GM12878 (cell line): Measurements from ENCODE around the gene AKAP9. TPM values are rescaled to one million over a fixed set of nuclear protein-coding genes. Genes with fewer than 3 reads are reported as not detected.

Experiments used
- ATAC-seq: fragments of 200-7000 bp; cut with Tn5 transposase; 3 replicates; pipeline ENCODE4 v1.9.1; 2020; ENCODE audit warnings: mild to moderate bottlenecking, moderate library complexity
- BruUV-seq: library from RNA; stranded (reverse); fragments of 400-500 nt; replicated peaks from 2 replicates; lab custom pipeline; 2021; lab: Mats Ljungman, UMichigan
- CTCF ChIA-PET: fragments of 300-600 bp; sonication (Branson Sonifier 250); formaldehyde crosslinking; extraction: SDS; loops from one replicate; lab custom pipeline; 2021; ENCODE audit warnings: inconsistent platforms; lab: Yijun Ruan, JAX
- POLR2A ChIA-PET: fragments of 350-600 bp; formaldehyde crosslinking; extraction: SDS; loops from one replicate; lab custom pipeline; 2021; ENCODE audit warnings: inconsistent platforms; lab: Charles Lee
- RAD21 ChIA-PET: fragments of 300-600 bp; sonication (Branson Sonifier 250); formaldehyde crosslinking; loops from one replicate; lab custom pipeline; 2023; ENCODE audit warnings: antibody characterized with exemption; ENCODE audit not compliant: unreplicated experiment; lab: Charles Lee
- SMC1A ChIA-PET: fragments of 300-600 bp; sonication (Branson Sonifier 250); formaldehyde crosslinking; loops from one replicate; lab custom pipeline; 2023; ENCODE audit not compliant: unreplicated experiment, uncharacterized antibody; lab: Charles Lee
- DNase-seq: peaks from one replicate; pipeline ENCODE4 v3.0.0-alpha.2; 2011; ENCODE audit warnings: low read depth, low spot score
- FAIRE-seq: peaks from 3 replicates; lab custom pipeline; 2011; peaks lifted over from hg19 to GRCh38; lab: Jason Lieb, UNC
- H2AFZ ChIP-seq: 2 replicates; pipeline ENCODE4 v1.6.0; 2011; ENCODE audit warnings: low read depth, low read length, control low read depth; ENCODE audit not compliant: control insufficient read depth
- H3K27ac ChIP-seq: 2 replicates; pipeline ENCODE4 v1.5.1; 2011; ENCODE audit warnings: control low read depth; ENCODE audit not compliant: control insufficient read depth, insufficient read depth
- H3K27me3 ChIP-seq, 2 experiments: replicated peaks in 1 of 2; 2 replicates each; pipeline versions ENCODE4 v1.6.0 to v1.6.1; 2011; ENCODE audit warnings: low read length in 1 of 2; ENCODE audit not compliant: control insufficient read depth in 2 of 2, insufficient read depth in 2 of 2
- H3K36me3 ChIP-seq, 2 experiments: 2 replicates each; pipeline ENCODE4 v1.5.1; 2011; ENCODE audit warnings: low read length in 1 of 2; ENCODE audit not compliant: control insufficient read depth in 2 of 2, insufficient read depth in 2 of 2
- H3K4me1 ChIP-seq: 2 replicates; pipeline ENCODE4 v1.6.1; 2011; ENCODE audit warnings: mild to moderate bottlenecking, low read length, moderate library complexity, mixed read lengths; ENCODE audit not compliant: control insufficient read depth, insufficient read depth
- H3K4me2 ChIP-seq: 2 replicates; pipeline ENCODE4 v1.6.0; 2011; ENCODE audit warnings: control low read depth; ENCODE audit not compliant: control insufficient read depth, insufficient read depth
- H3K4me3 ChIP-seq: fragments of 200-600 bp; sonication (generic); 2 replicates; pipeline ENCODE4 v1.5.1; 2016
- H3K79me2 ChIP-seq: 2 replicates; pipeline ENCODE4 v1.6.0; 2011; ENCODE audit warnings: low read length; ENCODE audit not compliant: control insufficient read depth, insufficient read depth
- H3K9ac ChIP-seq: 2 replicates; pipeline ENCODE4 v1.8.0; 2011; ENCODE audit warnings: low read length, control low read depth, mixed read lengths; ENCODE audit not compliant: control insufficient read depth, insufficient read depth
- H3K9me3 ChIP-seq: replicated peaks from 3 replicates; pipeline ENCODE4 v1.5.1; 2011; ENCODE audit warnings: mild to moderate bottlenecking, low read length; ENCODE audit not compliant: control insufficient read depth, insufficient read depth
- H4K20me1 ChIP-seq: 2 replicates; pipeline ENCODE4 v1.6.0; 2011; ENCODE audit not compliant: control insufficient read depth, insufficient read depth
- KDM1A ChIP-seq: fragments of 200-600 bp; sonication (generic); IDR thresholded peaks from 2 replicates; pipeline ENCODE4 v1.6.1; 2016; ENCODE audit warnings: borderline replicate concordance
- SPI1 ChIP-seq: IDR thresholded peaks from 2 replicates; pipeline ENCODE4 v1.6.1; 2011; ENCODE audit warnings: low read depth, mild to moderate bottlenecking, low read length, moderate library complexity, borderline replicate concordance; ENCODE audit not compliant: insufficient read depth
- ZNF274 ChIP-seq: IDR thresholded peaks from one replicate; pipeline ENCODE4 v1.8.0; 2011; ENCODE audit not compliant: insufficient read length, insufficient read depth
- WGBS: methylation state at CpG from one replicate; pipeline ENCODE4 v1.1.6; 2016; ENCODE audit warnings: low lambda C conversion rate; ENCODE audit not compliant: insufficient replicate concordance, insufficient coverage; ENCODE audit errors: missing lambda C conversion rate; 5-methylcytosine and 5-hydroxymethylcytosine counted together
- in situ Hi-C: fragments of 300-500 bp; cut with MboI; formaldehyde crosslinking; loops from 9 replicates; pipeline ENCODE4 v1.14.3; 2018; ENCODE audit warnings: mixed read lengths
- intact Hi-C: fragments of 100-400 bp; cut with micrococcal nuclease; formaldehyde crosslinking; loops from one replicate; pipeline ENCODE4 v1.14.2; 2022; ENCODE audit not compliant: unreplicated experiment
- polyA plus RNA-seq, 11 experiments: library from polyadenylated mRNA; depleted of rRNA in 4 of 11; unstranded in 6 of 11; stranded (reverse) in 5 of 11; fragments of >200 nt; fragmentation: Nextera tagmentation in 4 of 11; fragmentation: Illumina TruSeq in 1 of 11; extraction: Ambion mirVana in 4 of 11; extraction: Trizol in 1 of 11; gene quantifications; 1 replicate in 1 of 11; 2 replicates in 10 of 11; pipeline versions ENCODE4 v1.2.1 to v1.2.3, GENCODE V29; 2011 to 2016; ENCODE audit warnings: inconsistent platforms in 2 of 11, missing spikeins in 2 of 11, low read depth in 1 of 11
- total RNA-seq, 4 experiments: library from RNA; depleted of rRNA in 3 of 4; stranded (reverse); fragments of >200 nt in 3 of 4; fragmentation: Illumina TruSeq in 1 of 4; extraction: Trizol in 1 of 4; gene quantifications; 2 replicates each; pipeline versions ENCODE4 v1.2.1 to v1.2.3, GENCODE V29; 2013 to 2021
- TF ChIP-seq, protein P1 (sequence below): fragments of 450-650 bp; IDR thresholded peaks from 2 replicates; pipeline ENCODE4 v1.6.1; 2017; ENCODE audit warnings: low read depth, mild to moderate bottlenecking, moderate library complexity
- TF ChIP-seq, protein P2 (sequence below): fragments of 450-650 bp; IDR thresholded peaks from 2 replicates; pipeline ENCODE4 v1.6.1; 2017; ENCODE audit warnings: mild to moderate bottlenecking, moderate library complexity
- TF ChIP-seq, protein P3 (sequence below): IDR thresholded peaks from 2 replicates; pipeline ENCODE4 v1.6.1; 2012; ENCODE audit warnings: improper control_type of control experiment, low read depth, low read length; ENCODE audit not compliant: insufficient replicate concordance
- TF ChIP-seq, protein P4 (sequence below): fragments of 450-650 bp; formaldehyde crosslinking; IDR thresholded peaks from 2 replicates; pipeline ENCODE4 v1.5.0; 2022; ENCODE audit warnings: mild to moderate bottlenecking, missing genetic modification characterization

AKAP9 gene
- total and polyA plus RNA-seq, 10 of the 15 experiments (the other 5 are each of a cell fraction or from before 2014, with no cell fraction given), result 21.1 to 62.8 (median 31.6) TPM

DNA sequence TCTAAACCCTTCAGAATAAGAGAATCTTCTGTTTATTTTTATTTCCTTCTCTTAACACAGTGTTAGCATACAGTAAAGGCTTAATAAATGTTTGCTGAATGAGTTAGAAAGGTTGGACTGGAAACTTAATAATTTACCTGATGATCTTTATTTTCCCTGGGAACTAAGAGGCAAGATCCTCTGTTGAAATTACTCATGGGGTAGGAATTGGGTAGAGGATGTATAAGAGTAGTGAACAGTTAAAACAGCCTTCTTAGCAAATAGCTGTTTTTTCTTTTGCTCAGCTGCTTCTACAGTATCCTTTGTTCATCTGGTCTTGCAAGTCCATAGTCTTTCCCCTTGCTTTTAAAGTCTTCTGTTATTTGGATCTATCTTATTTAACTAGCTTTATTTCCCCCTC, 80.0 kb downstream of the AKAP9 start (continued):
- TF ChIP-seq, protein P1, sequence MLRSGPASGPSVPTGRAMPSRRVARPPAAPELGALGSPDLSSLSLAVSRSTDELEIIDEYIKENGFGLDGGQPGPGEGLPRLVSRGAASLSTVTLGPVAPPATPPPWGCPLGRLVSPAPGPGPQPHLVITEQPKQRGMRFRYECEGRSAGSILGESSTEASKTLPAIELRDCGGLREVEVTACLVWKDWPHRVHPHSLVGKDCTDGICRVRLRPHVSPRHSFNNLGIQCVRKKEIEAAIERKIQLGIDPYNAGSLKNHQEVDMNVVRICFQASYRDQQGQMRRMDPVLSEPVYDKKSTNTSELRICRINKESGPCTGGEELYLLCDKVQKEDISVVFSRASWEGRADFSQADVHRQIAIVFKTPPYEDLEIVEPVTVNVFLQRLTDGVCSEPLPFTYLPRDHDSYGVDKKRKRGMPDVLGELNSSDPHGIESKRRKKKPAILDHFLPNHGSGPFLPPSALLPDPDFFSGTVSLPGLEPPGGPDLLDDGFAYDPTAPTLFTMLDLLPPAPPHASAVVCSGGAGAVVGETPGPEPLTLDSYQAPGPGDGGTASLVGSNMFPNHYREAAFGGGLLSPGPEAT, result no peak
- TF ChIP-seq KDM1A, result no peak

DNA sequence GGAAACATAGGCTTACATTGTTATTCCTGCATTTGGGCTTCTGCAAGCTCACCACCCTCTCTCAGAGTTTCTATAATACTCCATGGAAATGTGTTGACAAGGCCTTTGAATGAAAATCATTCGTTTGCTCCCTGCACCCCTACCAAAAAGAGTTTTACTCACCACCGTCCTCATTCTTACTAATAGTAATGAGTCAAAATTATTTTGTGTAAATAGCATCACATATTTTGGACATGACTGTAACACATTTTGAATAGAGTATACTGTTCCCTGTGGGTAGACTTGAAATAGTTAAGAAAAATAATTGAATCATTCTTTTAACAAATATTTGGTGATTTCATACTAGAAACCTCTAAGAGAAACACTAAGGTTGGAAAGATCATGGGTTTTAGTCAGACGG, 84.6 kb downstream of the AKAP9 start:
- H3K9me3 ChIP-seq, result no peaks in the 10 kb centered on the region
- H3K4me1 ChIP-seq, result no peaks in the 10 kb centered on the region
- no TSS peak for BruUV-seq
- H3K4me2 ChIP-seq, result no peak overlapping the region
- POLR2A ChIA-PET, result no interaction called here
- H3K36me3 ChIP-seq, result peaks cover 0 to 14% of the 10 kb centered on the region in 2 experiments; a peak in 3 of 4 replicates
- RAD21 ChIA-PET, result no interaction called here
- no peak overlapping the region for H3K27ac ChIP-seq
- DNase-seq (no peak), FAIRE-seq (no peak), ATAC-seq (no peak)
- SMC1A ChIA-PET, result no interaction called here
- H2AFZ ChIP-seq, result no peak overlapping the region
- in situ Hi-C loops (no loop called here), intact Hi-C loops (no loop called here)
- no peak overlapping the region for H3K4me3 ChIP-seq
- no peaks in the 10 kb centered on the region for H3K27me3 ChIP-seq
- CTCF ChIA-PET, result interaction anchor here (0.7 kb wide), 1 partner anchor 560 kb away, joined by 3 read pairs; no protein-coding TSS in a partner anchor
- no peak overlapping the region for H3K9ac ChIP-seq
- 95% methylated on average over 3 of the region's 3 CpGs for WGBS
- no peaks in the 10 kb centered on the region for H3K79me2 ChIP-seq
- no peaks in the 10 kb centered on the region for H4K20me1 ChIP-seq
- no peak for TF ChIP-seq SPI1
- TF ChIP-seq, protein P2, sequence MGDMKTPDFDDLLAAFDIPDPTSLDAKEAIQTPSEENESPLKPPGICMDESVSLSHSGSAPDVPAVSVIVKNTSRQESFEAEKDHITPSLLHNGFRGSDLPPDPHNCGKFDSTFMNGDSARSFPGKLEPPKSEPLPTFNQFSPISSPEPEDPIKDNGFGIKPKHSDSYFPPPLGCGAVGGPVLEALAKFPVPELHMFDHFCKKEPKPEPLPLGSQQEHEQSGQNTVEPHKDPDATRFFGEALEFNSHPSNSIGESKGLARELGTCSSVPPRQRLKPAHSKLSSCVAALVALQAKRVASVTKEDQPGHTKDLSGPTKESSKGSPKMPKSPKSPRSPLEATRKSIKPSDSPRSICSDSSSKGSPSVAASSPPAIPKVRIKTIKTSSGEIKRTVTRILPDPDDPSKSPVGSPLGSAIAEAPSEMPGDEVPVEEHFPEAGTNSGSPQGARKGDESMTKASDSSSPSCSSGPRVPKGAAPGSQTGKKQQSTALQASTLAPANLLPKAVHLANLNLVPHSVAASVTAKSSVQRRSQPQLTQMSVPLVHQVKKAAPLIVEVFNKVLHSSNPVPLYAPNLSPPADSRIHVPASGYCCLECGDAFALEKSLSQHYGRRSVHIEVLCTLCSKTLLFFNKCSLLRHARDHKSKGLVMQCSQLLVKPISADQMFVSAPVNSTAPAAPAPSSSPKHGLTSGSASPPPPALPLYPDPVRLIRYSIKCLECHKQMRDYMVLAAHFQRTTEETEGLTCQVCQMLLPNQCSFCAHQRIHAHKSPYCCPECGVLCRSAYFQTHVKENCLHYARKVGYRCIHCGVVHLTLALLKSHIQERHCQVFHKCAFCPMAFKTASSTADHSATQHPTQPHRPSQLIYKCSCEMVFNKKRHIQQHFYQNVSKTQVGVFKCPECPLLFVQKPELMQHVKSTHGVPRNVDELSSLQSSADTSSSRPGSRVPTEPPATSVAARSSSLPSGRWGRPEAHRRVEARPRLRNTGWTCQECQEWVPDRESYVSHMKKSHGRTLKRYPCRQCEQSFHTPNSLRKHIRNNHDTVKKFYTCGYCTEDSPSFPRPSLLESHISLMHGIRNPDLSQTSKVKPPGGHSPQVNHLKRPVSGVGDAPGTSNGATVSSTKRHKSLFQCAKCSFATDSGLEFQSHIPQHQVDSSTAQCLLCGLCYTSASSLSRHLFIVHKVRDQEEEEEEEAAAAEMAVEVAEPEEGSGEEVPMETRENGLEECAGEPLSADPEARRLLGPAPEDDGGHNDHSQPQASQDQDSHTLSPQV, result no peak
- TF ChIP-seq, protein P3, sequence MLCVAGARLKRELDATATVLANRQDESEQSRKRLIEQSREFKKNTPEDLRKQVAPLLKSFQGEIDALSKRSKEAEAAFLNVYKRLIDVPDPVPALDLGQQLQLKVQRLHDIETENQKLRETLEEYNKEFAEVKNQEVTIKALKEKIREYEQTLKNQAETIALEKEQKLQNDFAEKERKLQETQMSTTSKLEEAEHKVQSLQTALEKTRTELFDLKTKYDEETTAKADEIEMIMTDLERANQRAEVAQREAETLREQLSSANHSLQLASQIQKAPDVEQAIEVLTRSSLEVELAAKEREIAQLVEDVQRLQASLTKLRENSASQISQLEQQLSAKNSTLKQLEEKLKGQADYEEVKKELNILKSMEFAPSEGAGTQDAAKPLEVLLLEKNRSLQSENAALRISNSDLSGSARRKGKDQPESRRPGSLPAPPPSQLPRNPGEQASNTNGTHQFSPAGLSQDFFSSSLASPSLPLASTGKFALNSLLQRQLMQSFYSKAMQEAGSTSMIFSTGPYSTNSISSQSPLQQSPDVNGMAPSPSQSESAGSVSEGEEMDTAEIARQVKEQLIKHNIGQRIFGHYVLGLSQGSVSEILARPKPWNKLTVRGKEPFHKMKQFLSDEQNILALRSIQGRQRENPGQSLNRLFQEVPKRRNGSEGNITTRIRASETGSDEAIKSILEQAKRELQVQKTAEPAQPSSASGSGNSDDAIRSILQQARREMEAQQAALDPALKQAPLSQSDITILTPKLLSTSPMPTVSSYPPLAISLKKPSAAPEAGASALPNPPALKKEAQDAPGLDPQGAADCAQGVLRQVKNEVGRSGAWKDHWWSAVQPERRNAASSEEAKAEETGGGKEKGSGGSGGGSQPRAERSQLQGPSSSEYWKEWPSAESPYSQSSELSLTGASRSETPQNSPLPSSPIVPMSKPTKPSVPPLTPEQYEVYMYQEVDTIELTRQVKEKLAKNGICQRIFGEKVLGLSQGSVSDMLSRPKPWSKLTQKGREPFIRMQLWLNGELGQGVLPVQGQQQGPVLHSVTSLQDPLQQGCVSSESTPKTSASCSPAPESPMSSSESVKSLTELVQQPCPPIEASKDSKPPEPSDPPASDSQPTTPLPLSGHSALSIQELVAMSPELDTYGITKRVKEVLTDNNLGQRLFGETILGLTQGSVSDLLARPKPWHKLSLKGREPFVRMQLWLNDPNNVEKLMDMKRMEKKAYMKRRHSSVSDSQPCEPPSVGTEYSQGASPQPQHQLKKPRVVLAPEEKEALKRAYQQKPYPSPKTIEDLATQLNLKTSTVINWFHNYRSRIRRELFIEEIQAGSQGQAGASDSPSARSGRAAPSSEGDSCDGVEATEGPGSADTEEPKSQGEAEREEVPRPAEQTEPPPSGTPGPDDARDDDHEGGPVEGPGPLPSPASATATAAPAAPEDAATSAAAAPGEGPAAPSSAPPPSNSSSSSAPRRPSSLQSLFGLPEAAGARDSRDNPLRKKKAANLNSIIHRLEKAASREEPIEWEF, result no peak
- TF ChIP-seq, protein P4, sequence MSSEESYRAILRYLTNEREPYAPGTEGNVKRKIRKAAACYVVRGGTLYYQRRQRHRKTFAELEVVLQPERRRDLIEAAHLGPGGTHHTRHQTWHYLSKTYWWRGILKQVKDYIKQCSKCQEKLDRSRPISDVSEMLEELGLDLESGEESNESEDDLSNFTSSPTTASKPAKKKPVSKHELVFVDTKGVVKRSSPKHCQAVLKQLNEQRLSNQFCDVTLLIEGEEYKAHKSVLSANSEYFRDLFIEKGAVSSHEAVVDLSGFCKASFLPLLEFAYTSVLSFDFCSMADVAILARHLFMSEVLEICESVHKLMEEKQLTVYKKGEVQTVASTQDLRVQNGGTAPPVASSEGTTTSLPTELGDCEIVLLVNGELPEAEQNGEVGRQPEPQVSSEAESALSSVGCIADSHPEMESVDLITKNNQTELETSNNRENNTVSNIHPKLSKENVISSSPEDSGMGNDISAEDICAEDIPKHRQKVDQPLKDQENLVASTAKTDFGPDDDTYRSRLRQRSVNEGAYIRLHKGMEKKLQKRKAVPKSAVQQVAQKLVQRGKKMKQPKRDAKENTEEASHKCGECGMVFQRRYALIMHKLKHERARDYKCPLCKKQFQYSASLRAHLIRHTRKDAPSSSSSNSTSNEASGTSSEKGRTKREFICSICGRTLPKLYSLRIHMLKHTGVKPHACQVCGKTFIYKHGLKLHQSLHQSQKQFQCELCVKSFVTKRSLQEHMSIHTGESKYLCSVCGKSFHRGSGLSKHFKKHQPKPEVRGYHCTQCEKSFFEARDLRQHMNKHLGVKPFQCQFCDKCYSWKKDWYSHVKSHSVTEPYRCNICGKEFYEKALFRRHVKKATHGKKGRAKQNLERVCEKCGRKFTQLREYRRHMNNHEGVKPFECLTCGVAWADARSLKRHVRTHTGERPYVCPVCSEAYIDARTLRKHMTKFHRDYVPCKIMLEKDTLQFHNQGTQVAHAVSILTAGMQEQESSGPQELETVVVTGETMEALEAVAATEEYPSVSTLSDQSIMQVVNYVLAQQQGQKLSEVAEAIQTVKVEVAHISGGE, result no peak
- no peak for TF ChIP-seq ZNF274
